GM18951 (cell line): ENCODE results near the gene SLC30A5.
"Not testable (repeated sequence)": the region's sequence is repeated elsewhere in the genome, so short reads cannot be mapped to it uniquely, and the experiment has no call there.

Experiments
- POLR2A ChIP-seq: IDR thresholded peaks from 4 replicates; pipeline ENCODE4 v1.6.1; 2011; ENCODE audit warnings: mild to moderate bottlenecking; ENCODE audit not compliant: insufficient read length, insufficient read depth; ENCODE audit errors: extremely low read depth
- in situ Hi-C: fragments of 300-500 bp; cut with MboI; formaldehyde crosslinking; loops from one replicate; pipeline ENCODE4 v1.12.0; 2022; ENCODE audit warnings: low sequenced_read_pairs, mixed read lengths, inconsistent platforms; ENCODE audit not compliant: unreplicated experiment

Gene SLC30A5

DNA sequence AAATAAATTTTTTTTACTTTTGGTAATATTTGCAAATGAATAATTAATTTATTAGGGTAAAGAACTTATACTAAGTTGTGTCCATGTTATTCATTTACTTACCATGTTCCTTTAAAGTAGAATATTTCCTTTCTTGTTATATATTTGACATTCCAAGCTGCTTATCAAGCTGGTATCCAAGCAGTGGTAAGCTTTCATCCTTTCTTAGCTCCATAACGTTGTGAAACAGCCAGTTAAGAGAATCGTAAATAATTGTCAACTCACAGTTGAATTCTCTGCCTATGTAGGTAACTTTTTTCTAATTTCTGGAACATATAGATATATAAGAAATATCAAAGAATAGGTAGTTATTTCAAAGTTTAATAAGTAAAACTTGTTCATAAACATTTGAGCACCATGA is 36.4 kb downstream of the SLC30A5 start:
- no peak for TF ChIP-seq POLR2A
- in situ Hi-C loops: no loop called here

- in situ Hi-C loops: no loop called here
- TF ChIP-seq POLR2A: no peak
Observed at GRCh38 chr5:69131304-69131703, 37.5 kb downstream of the SLC30A5 start.

- in situ Hi-C loops: no loop called here
- no peak for TF ChIP-seq POLR2A
Observed at GRCh38 chr5:69134126-69134525, 40.3 kb downstream of the SLC30A5 start.

- TF ChIP-seq POLR2A: no peak
- in situ Hi-C loops: no loop called here
Observed at GRCh38 chr5:69136293-69136692, 42.5 kb downstream of the SLC30A5 start.

GRCh38 chr5:69137208-69137607 is 43.4 kb downstream of the SLC30A5 start:
- in situ Hi-C loops: not testable (repeated sequence)

DNA sequence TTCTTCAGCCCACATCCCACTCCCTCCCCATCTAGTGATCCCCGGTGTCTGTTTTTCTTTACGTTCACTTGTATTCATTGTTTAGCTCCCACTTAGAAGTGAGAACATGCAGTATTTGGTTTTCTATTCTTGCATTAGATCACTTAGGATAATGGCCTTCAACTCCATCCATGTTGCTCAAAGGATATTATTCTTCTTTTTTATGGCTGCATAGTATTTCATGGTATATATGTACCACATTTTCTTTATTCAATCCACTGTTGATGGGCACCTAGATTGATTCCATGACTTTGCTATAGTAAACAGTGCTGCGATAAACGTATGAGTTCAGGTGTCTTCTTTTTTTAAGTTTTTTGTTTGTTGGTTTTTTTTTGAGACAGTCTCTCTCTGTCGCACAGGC is 44.0 kb downstream of the SLC30A5 start:
- in situ Hi-C loops: no loop called here
- TF ChIP-seq POLR2A: no peak

- no peak for TF ChIP-seq POLR2A
- in situ Hi-C loops: no loop called here
Observed at GRCh38 chr5:69138766-69139165, 45.0 kb downstream of the SLC30A5 start.

DNA sequence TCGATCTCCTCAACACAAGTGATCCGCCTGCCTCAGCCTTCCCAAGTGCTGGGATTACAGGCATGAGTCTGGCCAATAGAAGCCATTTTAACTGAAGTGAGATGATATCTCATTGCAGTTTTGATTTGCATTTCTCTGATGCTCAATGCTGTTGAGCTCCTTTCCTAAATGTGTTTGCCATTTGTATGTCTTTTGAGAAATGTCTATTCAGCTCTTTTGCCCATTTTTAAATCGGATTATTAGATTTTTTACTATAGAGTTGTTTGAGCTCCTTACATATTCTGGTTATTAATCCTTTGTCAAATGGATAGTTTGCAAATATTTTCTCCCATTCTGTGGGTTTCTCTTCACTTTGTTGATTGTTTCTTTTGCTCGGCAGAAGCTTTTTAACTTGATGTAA is 46.4 kb downstream of the SLC30A5 start:
- in situ Hi-C loops: not testable (repeated sequence)

GRCh38 chr5:69140827-69141226 is 47.0 kb downstream of the SLC30A5 start:
- in situ Hi-C loops: no loop called here
- TF ChIP-seq POLR2A: no peak

GRCh38 chr5:69148576-69148975 is 54.8 kb downstream of the SLC30A5 start:
- in situ Hi-C loops: not testable (repeated sequence)

GRCh38 chr5:69148981-69149675 is 55.3 kb downstream of the SLC30A5 start:
- TF ChIP-seq POLR2A: no peak
- in situ Hi-C loops: no loop called here

GRCh38 chr5:69149676-69150010 is 55.8 kb downstream of the SLC30A5 start:
- in situ Hi-C loops: no loop called here
- no peak for TF ChIP-seq POLR2A

GRCh38 chr5:69152731-69153130 is 58.9 kb downstream of the SLC30A5 start:
- TF ChIP-seq POLR2A: no peak
- in situ Hi-C loops: no loop called here

DNA sequence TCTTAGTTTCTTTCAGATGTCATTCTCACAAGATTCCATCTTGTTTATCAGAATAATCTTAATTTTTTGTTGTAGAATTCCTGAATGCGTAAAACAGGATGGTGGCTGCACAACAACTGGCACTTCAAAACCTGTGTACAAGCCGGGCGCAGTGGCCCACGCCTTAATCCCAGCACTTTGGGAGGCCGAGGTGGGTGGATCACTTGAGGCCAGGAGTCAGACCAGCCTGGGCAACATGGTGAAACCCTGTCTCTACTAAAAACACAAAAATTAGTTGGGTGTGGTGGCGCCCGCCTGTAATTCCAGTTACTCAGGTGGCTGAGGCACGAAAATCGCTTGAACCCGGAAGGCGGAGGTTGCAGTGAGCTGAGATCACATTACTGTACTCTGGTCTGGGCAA is 62.6 kb downstream of the SLC30A5 start:
- in situ Hi-C loops: no loop called here
- TF ChIP-seq POLR2A: no peak

DNA sequence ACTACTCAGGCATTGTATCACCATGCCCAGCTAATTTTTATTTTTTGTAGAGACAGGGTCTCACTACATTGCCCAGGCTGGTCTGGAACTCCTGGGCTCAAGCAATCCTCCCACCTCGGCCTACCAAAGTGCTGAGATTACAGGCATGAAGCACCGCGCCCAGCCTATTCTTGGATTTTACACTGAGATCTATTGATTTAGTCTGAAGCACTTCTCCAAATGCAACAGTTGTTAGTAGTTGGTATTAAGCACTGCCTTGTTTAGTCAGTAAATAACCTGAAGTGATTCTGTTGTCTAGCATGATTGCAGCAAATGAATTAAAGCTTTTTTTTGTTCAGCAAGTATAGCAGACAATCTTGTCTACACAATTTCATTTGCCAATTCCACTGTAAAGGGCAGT is 64.2 kb downstream of the SLC30A5 start:
- in situ Hi-C loops: no loop called here
- TF ChIP-seq POLR2A: no peak
